ENCODE measurements around the gene SLF2. TPM values are rescaled to one million over a fixed set of nuclear protein-coding genes. Genes with fewer than 3 reads are reported as not detected.

Gene SLF2
- total RNA-seq, 1 donor from 2014 or later, result 22.2 TPM

GRCh38 chr10:100962351-100963080 is 49.8 kb downstream of the SLF2 start:
- peaks cover 3% of the 10 kb centered on the region for H3K36me3 ChIP-seq (ENCODE audit: control insufficient read depth, insufficient read depth, low read length)
- no peak for DNase-seq (ENCODE audit: low read depth)

GRCh38 chr10:100963826-100964225 is 51.1 kb downstream of the SLF2 start:
- no peak for TF ChIP-seq CTCF (IDR thresholded peaks at IDR 0.05; ENCODE audit: insufficient read depth, low read length, poor library complexity, severe bottlenecking)
- no peak for DNase-seq (ENCODE audit: low read depth)
- Histone ChIP-seq H3K36me3 (ENCODE audit: control insufficient read depth, insufficient read depth, low read length) (peaks cover 3% of the 10 kb centered on the region), H3K27me3 (ENCODE audit: control insufficient read depth, insufficient read depth, low read length) (no peaks in the 10 kb centered on the region), H3K4me3 (ENCODE audit: low read depth, low read length) (no peak overlapping the region)

More at GRCh38 chr10:100962351-100963080, 49.8 kb downstream of the SLF2 start:
- Histone ChIP-seq H3K27me3 (ENCODE audit: control insufficient read depth, insufficient read depth, low read length) (no peaks in the 10 kb centered on the region), H3K4me3 (ENCODE audit: low read depth, low read length) (no peak overlapping the region)
- no peak for TF ChIP-seq CTCF (IDR thresholded peaks at IDR 0.05; ENCODE audit: insufficient read depth, low read length, poor library complexity, severe bottlenecking)

- peaks cover 3% of the 10 kb centered on the region for H3K36me3 ChIP-seq (ENCODE audit: control insufficient read depth, insufficient read depth, low read length)
- no peaks in the 10 kb centered on the region for H3K27me3 ChIP-seq (ENCODE audit: control insufficient read depth, insufficient read depth, low read length)
- H3K4me3 ChIP-seq (ENCODE audit: low read depth, low read length), result no peak overlapping the region
- no peak for TF ChIP-seq CTCF (IDR thresholded peaks at IDR 0.05; ENCODE audit: insufficient read depth, low read length, poor library complexity, severe bottlenecking)
- no peak for DNase-seq (ENCODE audit: low read depth)
Observed at GRCh38 chr10:100965820-100966219, 53.1 kb downstream of the SLF2 start.

- Histone ChIP-seq H3K36me3 (ENCODE audit: control insufficient read depth, insufficient read depth, low read length) (peaks cover 3% of the 10 kb centered on the region), H3K27me3 (ENCODE audit: control insufficient read depth, insufficient read depth, low read length) (no peaks in the 10 kb centered on the region), H3K4me3 (ENCODE audit: low read depth, low read length) (no peak overlapping the region)
- DNase-seq (ENCODE audit: low read depth), result no peak
- no peak for TF ChIP-seq CTCF (IDR thresholded peaks at IDR 0.05; ENCODE audit: insufficient read depth, low read length, poor library complexity, severe bottlenecking)
Observed at GRCh38 chr10:100966887-100967286, 54.1 kb downstream of the SLF2 start.

GRCh38 chr10:100967332-100967731 is 54.6 kb downstream of the SLF2 start:
- no peaks in the 10 kb centered on the region for H3K27me3 ChIP-seq (ENCODE audit: control insufficient read depth, insufficient read depth, low read length)
- H3K4me3 ChIP-seq (ENCODE audit: low read depth, low read length), result no peak overlapping the region
- no peak for TF ChIP-seq CTCF (IDR thresholded peaks at IDR 0.05; ENCODE audit: insufficient read depth, low read length, poor library complexity, severe bottlenecking)
- DNase-seq (ENCODE audit: low read depth), result no peak
- peaks cover 3% of the 10 kb centered on the region for H3K36me3 ChIP-seq (ENCODE audit: control insufficient read depth, insufficient read depth, low read length)

Measured in kidney epithelial cell (primary cell).